IPS-11a (cell line): ENCODE results near the gene PRMT7.

Source experiments
- H3K4me3 ChIP-seq: one replicate; pipeline ENCODE4 v1.5.1; 2013; ENCODE audit warnings: low read depth, low read length, control low read depth

The PRMT7 gene

GRCh38 chr16:68300734-68301459 is 9.9 kb upstream of the PRMT7 start:
- no peak overlapping the region for H3K4me3 ChIP-seq

- H3K4me3 ChIP-seq: no peak overlapping the region
Observed at GRCh38 chr16:68306633-68307032, 4.2 kb upstream of the PRMT7 start.

GRCh38 chr16:68309799-68310198 is 1.0 kb upstream of the PRMT7 start:
- peak overlapping the region; percentile 98 for H3K4me3 ChIP-seq

GRCh38 chr16:68310437-68310773 is 414 bp upstream of the PRMT7 start:
- peak overlapping the region; percentile 98 for H3K4me3 ChIP-seq

- H3K4me3 ChIP-seq: no peak overlapping the region
Observed at GRCh38 chr16:68313116-68313515, 2.3 kb downstream of the PRMT7 start.

GRCh38 chr16:68319185-68319908 is 8.5 kb downstream of the PRMT7 start:
- no peak overlapping the region for H3K4me3 ChIP-seq

GRCh38 chr16:68324336-68324735 is 13.5 kb downstream of the PRMT7 start:
- H3K4me3 ChIP-seq: no peak overlapping the region

- H3K4me3 ChIP-seq: no peak overlapping the region
Observed at GRCh38 chr16:68324780-68325357, 14.1 kb downstream of the PRMT7 start.

- H3K4me3 ChIP-seq: no peak overlapping the region
Observed at GRCh38 chr16:68328151-68328859, 17.5 kb downstream of the PRMT7 start.

GRCh38 chr16:68328860-68329390 is 18.1 kb downstream of the PRMT7 start:
- no peak overlapping the region for H3K4me3 ChIP-seq

GRCh38 chr16:68331879-68332410 is 21.1 kb downstream of the PRMT7 start:
- H3K4me3 ChIP-seq: no peak overlapping the region

- no peak overlapping the region for H3K4me3 ChIP-seq
Observed at GRCh38 chr16:68332411-68333121, 21.7 kb downstream of the PRMT7 start.

GRCh38 chr16:68335175-68335574 is 24.4 kb downstream of the PRMT7 start:
- H3K4me3 ChIP-seq: no peak overlapping the region

GRCh38 chr16:68338326-68339119 is 27.7 kb downstream of the PRMT7 start:
- no peak overlapping the region for H3K4me3 ChIP-seq

- H3K4me3 ChIP-seq: no peak overlapping the region
Observed at GRCh38 chr16:68339214-68339613, 28.4 kb downstream of the PRMT7 start.

- H3K4me3 ChIP-seq: no peak overlapping the region
Observed at GRCh38 chr16:68342620-68343019, 31.8 kb downstream of the PRMT7 start.

GRCh38 chr16:68343137-68343536 is 32.3 kb downstream of the PRMT7 start:
- H3K4me3 ChIP-seq: no peak overlapping the region

- no peak overlapping the region for H3K4me3 ChIP-seq
Observed at GRCh38 chr16:68344252-68344651, 33.4 kb downstream of the PRMT7 start.

- no peak overlapping the region for H3K4me3 ChIP-seq
Observed at GRCh38 chr16:68345351-68345810, 34.6 kb downstream of the PRMT7 start.
